Ishikawa (cell line): ENCODE results near the gene MPO.

Experiments
- CEBPB ChIP-seq: IDR thresholded peaks from 2 replicates; pipeline ENCODE4 v1.6.1; 2012
- FOXM1 ChIP-seq: IDR thresholded peaks from 2 replicates; pipeline ENCODE4 v1.6.1; 2012; ENCODE audit warnings: low read depth, borderline replicate concordance
- REST ChIP-seq: IDR thresholded peaks from 2 replicates; pipeline ENCODE4 v1.6.1; 2012; ENCODE audit warnings: low read depth, mild to moderate bottlenecking
- YY1 ChIP-seq: IDR thresholded peaks from 2 replicates; pipeline ENCODE4 v1.6.1; 2012; ENCODE audit warnings: low read depth

- TF ChIP-seq YY1 (no peak), FOXM1 (no peak), CEBPB (no peak), REST (no peak)
These were observed 30.3 kb downstream of the MPO start for GRCh38 chr17:58250344-58251011.
